MM.1S (cell line): ENCODE measurements around the gene NFATC1.

Experiments used
- DNase-seq: peaks from one replicate; pipeline ENCODE4 v3.0.0-alpha.2; 2015
- H2AFZ ChIP-seq: fragments of 300-600 bp; sonication (generic); 2 replicates; pipeline ENCODE4 v1.6.0; 2016; ENCODE audit warnings: antibody characterized with exemption, low read length
- H3F3A ChIP-seq: fragments of 300-600 bp; sonication (generic); 2 replicates; pipeline ENCODE4 v1.6.1; 2016; ENCODE audit warnings: mild to moderate bottlenecking, antibody characterized with exemption, low read length, moderate library complexity, mixed read lengths; ENCODE audit not compliant: insufficient read depth
- H3K27ac ChIP-seq: fragments of 300-600 bp; sonication (generic); 2 replicates; pipeline ENCODE4 v1.5.1; 2016; ENCODE audit warnings: mild to moderate bottlenecking, low read length
- H3K27me3 ChIP-seq: fragments of 300-600 bp; sonication (generic); replicated peaks from 2 replicates; pipeline ENCODE4 v1.6.0; 2016; ENCODE audit warnings: low read length; ENCODE audit not compliant: insufficient read depth
- H3K36me3 ChIP-seq: fragments of 300-600 bp; sonication (generic); replicated peaks from 2 replicates; pipeline ENCODE4 v1.6.1; 2016; ENCODE audit warnings: mild to moderate bottlenecking, low read length, mixed read lengths; ENCODE audit not compliant: insufficient read depth
- H3K4me1 ChIP-seq: fragments of 300-600 bp; sonication (generic); 2 replicates; pipeline ENCODE4 v1.6.1; 2016; ENCODE audit warnings: low read length, mixed read lengths
- H3K4me2 ChIP-seq: fragments of 300-600 bp; sonication (generic); 2 replicates; pipeline ENCODE4 v1.6.0; 2016; ENCODE audit warnings: low read depth, low read length
- H3K4me3 ChIP-seq: fragments of 300-600 bp; sonication (generic); 2 replicates; pipeline ENCODE4 v1.5.1; 2016; ENCODE audit warnings: low read length, mixed read lengths
- H3K79me2 ChIP-seq: fragments of 300-600 bp; sonication (generic); 2 replicates; pipeline ENCODE4 v1.6.1; 2016; ENCODE audit warnings: mixed run types, low read length, mixed read lengths
- H3K9ac ChIP-seq: fragments of 300-600 bp; sonication (generic); 2 replicates; pipeline ENCODE4 v1.6.1; 2016; ENCODE audit warnings: low read length, mixed read lengths
- H3K9me2 ChIP-seq: fragments of 300-600 bp; sonication (generic); replicated peaks from 2 replicates; pipeline ENCODE4 v1.6.1; 2016; ENCODE audit warnings: mild to moderate bottlenecking, low read length, mixed read lengths; ENCODE audit not compliant: insufficient read depth
- H3K9me3 ChIP-seq: fragments of 300-600 bp; sonication (generic); replicated peaks from 2 replicates; pipeline ENCODE4 v1.6.1; 2016; ENCODE audit warnings: mild to moderate bottlenecking, low read length, mixed read lengths; ENCODE audit not compliant: insufficient read depth
- H4K20me1 ChIP-seq: fragments of 300-600 bp; sonication (generic); 2 replicates; pipeline ENCODE4 v1.6.1; 2016; ENCODE audit warnings: mild to moderate bottlenecking, low read length, moderate library complexity, mixed read lengths; ENCODE audit not compliant: insufficient read depth
- CTCF ChIP-seq: fragments of 300-600 bp; sonication (generic); IDR thresholded peaks from 2 replicates; pipeline ENCODE4 v1.5.1; 2016; ENCODE audit warnings: antibody characterized with exemption, low read length, mixed read lengths
- EZH2 ChIP-seq: fragments of 300-600 bp; sonication (generic); optimal IDR thresholded peaks from 2 replicates; pipeline ENCODE3; 2017; ENCODE audit warnings: low read depth, mild to moderate bottlenecking, antibody characterized with exemption, low read length, mixed read lengths
- EZH2phosphoT487 ChIP-seq: fragments of 300-600 bp; sonication (generic); IDR thresholded peaks from 2 replicates; pipeline ENCODE4 v1.6.1; 2018; ENCODE audit warnings: antibody characterized with exemption, low read length

The NFATC1 gene

GRCh38 chr18:79469309-79469708 lies 73.6 kb downstream of the NFATC1 start:
- Histone ChIP-seq H3K9me2 (no peaks in the 10 kb centered on the region), H3K79me2 (no peaks in the 10 kb centered on the region), H4K20me1 (no peaks in the 10 kb centered on the region), H2AFZ (no peak overlapping the region), H3K27me3 (no peaks in the 10 kb centered on the region), H3K9ac (no peak overlapping the region), H3K27ac (no peak overlapping the region), H3K4me3 (no peak overlapping the region), H3K36me3 (no peaks in the 10 kb centered on the region), H3K4me1 (no peaks in the 10 kb centered on the region), H3K9me3 (no peaks in the 10 kb centered on the region), H3F3A (no peaks in the 10 kb centered on the region), H3K4me2 (no peak overlapping the region)
- TF ChIP-seq CTCF: no peak
- TF ChIP-seq EZH2: no peak
- TF ChIP-seq EZH2phosphoT487: no peak
- no peak for DNase-seq

- H3K9me2 ChIP-seq: no peaks in the 10 kb centered on the region
- no peak overlapping the region for H2AFZ ChIP-seq
- H3K9me3 ChIP-seq: no peaks in the 10 kb centered on the region
- H3K4me3 ChIP-seq: no peak overlapping the region
- H3K36me3 ChIP-seq: no peaks in the 10 kb centered on the region
- no peaks in the 10 kb centered on the region for H3K4me1 ChIP-seq
- H3K27me3 ChIP-seq: no peaks in the 10 kb centered on the region
- H3F3A ChIP-seq: no peaks in the 10 kb centered on the region
- H3K79me2 ChIP-seq: no peaks in the 10 kb centered on the region
- H3K9ac ChIP-seq: no peak overlapping the region
- no peak overlapping the region for H3K4me2 ChIP-seq
- H4K20me1 ChIP-seq: no peaks in the 10 kb centered on the region
- no peak overlapping the region for H3K27ac ChIP-seq
- DNase-seq: no peak
- TF ChIP-seq CTCF (no peak), EZH2 (no peak)
Observed at GRCh38 chr18:79469751-79470505, 74.2 kb downstream of the NFATC1 start.

- no peak for DNase-seq
- no peak overlapping the region for H3K27ac ChIP-seq
- TF ChIP-seq CTCF (no peak), EZH2 (no peak), EZH2phosphoT487 (no peak)
- no peaks in the 10 kb centered on the region for H3F3A ChIP-seq
- H3K4me1 ChIP-seq: no peaks in the 10 kb centered on the region
- H3K4me3 ChIP-seq: no peak overlapping the region
- no peak overlapping the region for H3K4me2 ChIP-seq
- H3K9me2 ChIP-seq: no peaks in the 10 kb centered on the region
- H4K20me1 ChIP-seq: no peaks in the 10 kb centered on the region
- no peaks in the 10 kb centered on the region for H3K9me3 ChIP-seq
- no peak overlapping the region for H2AFZ ChIP-seq
- no peaks in the 10 kb centered on the region for H3K36me3 ChIP-seq
- H3K9ac ChIP-seq: no peak overlapping the region
- H3K79me2 ChIP-seq: no peaks in the 10 kb centered on the region
- H3K27me3 ChIP-seq: no peaks in the 10 kb centered on the region
Observed at GRCh38 chr18:79470547-79470946, 74.8 kb downstream of the NFATC1 start.
